GM12878 (cell line): Measurements from ENCODE around the gene NUMB. TPM values are rescaled to one million over a fixed set of nuclear protein-coding genes. Genes with fewer than 3 reads are reported as not detected.

Source experiments
- ATAC-seq: fragments of 200-7000 bp; cut with Tn5 transposase; 3 replicates; pipeline ENCODE4 v1.9.1; 2020; ENCODE audit warnings: mild to moderate bottlenecking, moderate library complexity
- BruUV-seq: library from RNA; stranded (reverse); fragments of 400-500 nt; replicated peaks from 2 replicates; lab custom pipeline; 2021; lab: Mats Ljungman, UMichigan
- CTCF ChIA-PET: fragments of 300-600 bp; sonication (Branson Sonifier 250); formaldehyde crosslinking; extraction: SDS; loops from one replicate; lab custom pipeline; 2021; ENCODE audit warnings: inconsistent platforms; lab: Yijun Ruan, JAX
- POLR2A ChIA-PET: fragments of 350-600 bp; formaldehyde crosslinking; extraction: SDS; loops from one replicate; lab custom pipeline; 2021; ENCODE audit warnings: inconsistent platforms; lab: Charles Lee
- RAD21 ChIA-PET: fragments of 300-600 bp; sonication (Branson Sonifier 250); formaldehyde crosslinking; loops from one replicate; lab custom pipeline; 2023; ENCODE audit warnings: antibody characterized with exemption; ENCODE audit not compliant: unreplicated experiment; lab: Charles Lee
- SMC1A ChIA-PET: fragments of 300-600 bp; sonication (Branson Sonifier 250); formaldehyde crosslinking; loops from one replicate; lab custom pipeline; 2023; ENCODE audit not compliant: unreplicated experiment, uncharacterized antibody; lab: Charles Lee
- DNase-seq: peaks from one replicate; pipeline ENCODE4 v3.0.0-alpha.2; 2011; ENCODE audit warnings: low read depth, low spot score
- FAIRE-seq: peaks from 3 replicates; lab custom pipeline; 2011; peaks lifted over from hg19 to GRCh38; lab: Jason Lieb, UNC
- H2AFZ ChIP-seq: 2 replicates; pipeline ENCODE4 v1.6.0; 2011; ENCODE audit warnings: low read depth, low read length, control low read depth; ENCODE audit not compliant: control insufficient read depth
- H3K27ac ChIP-seq: 2 replicates; pipeline ENCODE4 v1.5.1; 2011; ENCODE audit warnings: control low read depth; ENCODE audit not compliant: control insufficient read depth, insufficient read depth
- H3K27me3 ChIP-seq, 2 experiments: replicated peaks in 1 of 2; 2 replicates each; pipeline versions ENCODE4 v1.6.0 to v1.6.1; 2011; ENCODE audit warnings: low read length in 1 of 2; ENCODE audit not compliant: control insufficient read depth in 2 of 2, insufficient read depth in 2 of 2
- H3K36me3 ChIP-seq, 2 experiments: 2 replicates each; pipeline ENCODE4 v1.5.1; 2011; ENCODE audit warnings: low read length in 1 of 2; ENCODE audit not compliant: control insufficient read depth in 2 of 2, insufficient read depth in 2 of 2
- H3K4me1 ChIP-seq: 2 replicates; pipeline ENCODE4 v1.6.1; 2011; ENCODE audit warnings: mild to moderate bottlenecking, low read length, moderate library complexity, mixed read lengths; ENCODE audit not compliant: control insufficient read depth, insufficient read depth
- H3K4me2 ChIP-seq: 2 replicates; pipeline ENCODE4 v1.6.0; 2011; ENCODE audit warnings: control low read depth; ENCODE audit not compliant: control insufficient read depth, insufficient read depth
- H3K4me3 ChIP-seq: fragments of 200-600 bp; sonication (generic); 2 replicates; pipeline ENCODE4 v1.5.1; 2016
- H3K79me2 ChIP-seq: 2 replicates; pipeline ENCODE4 v1.6.0; 2011; ENCODE audit warnings: low read length; ENCODE audit not compliant: control insufficient read depth, insufficient read depth
- H3K9ac ChIP-seq: 2 replicates; pipeline ENCODE4 v1.8.0; 2011; ENCODE audit warnings: low read length, control low read depth, mixed read lengths; ENCODE audit not compliant: control insufficient read depth, insufficient read depth
- H3K9me3 ChIP-seq: replicated peaks from 3 replicates; pipeline ENCODE4 v1.5.1; 2011; ENCODE audit warnings: mild to moderate bottlenecking, low read length; ENCODE audit not compliant: control insufficient read depth, insufficient read depth
- H4K20me1 ChIP-seq: 2 replicates; pipeline ENCODE4 v1.6.0; 2011; ENCODE audit not compliant: control insufficient read depth, insufficient read depth
- ASH2L ChIP-seq: fragments of 300-600, 200-600 bp; sonication (generic); IDR thresholded peaks from 2 replicates; pipeline ENCODE4 v1.6.1; 2017; ENCODE audit warnings: low read depth, mild to moderate bottlenecking, borderline replicate concordance
- ATF3 ChIP-seq: IDR thresholded peaks from 2 replicates; pipeline ENCODE4 v1.6.1; 2011; ENCODE audit warnings: low read depth, mild to moderate bottlenecking, low read length, moderate library complexity, borderline replicate concordance; ENCODE audit errors: extremely low read depth
- BMI1 ChIP-seq: fragments of 450-650 bp; IDR thresholded peaks from 2 replicates; pipeline ENCODE4 v1.6.1; 2016; ENCODE audit warnings: mild to moderate bottlenecking, moderate library complexity, borderline replicate concordance
- CEBPB ChIP-seq, 2 experiments: fragments of 150-350 bp in 1 of 2; IDR thresholded peaks; 2 replicates each; pipeline ENCODE4 v1.6.1; 2012 to 2014; ENCODE audit warnings: low read depth in 2 of 2, low read length in 2 of 2, borderline replicate concordance in 1 of 2, inconsistent platforms in 1 of 2
- CHD1 ChIP-seq: IDR thresholded peaks from 2 replicates; pipeline ENCODE4 v1.6.1; 2012; ENCODE audit warnings: low read depth, low read length, improper control_type of control experiment
- FOXM1 ChIP-seq: IDR thresholded peaks from 2 replicates; pipeline ENCODE4 v1.6.1; 2012; ENCODE audit warnings: low read depth, mild to moderate bottlenecking, inconsistent platforms, low read length, moderate library complexity
- IRF4 ChIP-seq: IDR thresholded peaks from 2 replicates; pipeline ENCODE4 v1.6.1; 2011; ENCODE audit warnings: low read depth, low read length
- MTA2 ChIP-seq: fragments of 450-650 bp; IDR thresholded peaks from 2 replicates; pipeline ENCODE4 v1.6.1; 2016; ENCODE audit warnings: low read depth, mild to moderate bottlenecking, moderate library complexity
- NRF1 ChIP-seq: conservative IDR thresholded peaks from 2 replicates; pipeline ENCODE4 v1.6.1; 2011; ENCODE audit warnings: mild to moderate bottlenecking, low read depth, low read length, improper control_type of control experiment
- RAD21 ChIP-seq: IDR thresholded peaks from 2 replicates; pipeline ENCODE4 v1.6.1; 2011; ENCODE audit warnings: mild to moderate bottlenecking, low read depth, low read length, moderate library complexity; ENCODE audit not compliant: insufficient read depth
- SIN3A ChIP-seq: IDR thresholded peaks from 2 replicates; pipeline ENCODE4 v1.6.1; 2012; ENCODE audit warnings: low read depth, low read length, improper control_type of control experiment
- ZNF24 ChIP-seq: fragments of 450-650 bp; IDR thresholded peaks from 2 replicates; pipeline ENCODE4 v1.6.1; 2017; ENCODE audit warnings: antibody characterized with exemption, mild to moderate bottlenecking
- WGBS: methylation state at CpG from one replicate; pipeline ENCODE4 v1.1.6; 2016; ENCODE audit warnings: low lambda C conversion rate; ENCODE audit not compliant: insufficient replicate concordance, insufficient coverage; ENCODE audit errors: missing lambda C conversion rate; 5-methylcytosine and 5-hydroxymethylcytosine counted together
- in situ Hi-C: fragments of 300-500 bp; cut with MboI; formaldehyde crosslinking; loops from 9 replicates; pipeline ENCODE4 v1.14.3; 2018; ENCODE audit warnings: mixed read lengths
- intact Hi-C: fragments of 100-400 bp; cut with micrococcal nuclease; formaldehyde crosslinking; loops from one replicate; pipeline ENCODE4 v1.14.2; 2022; ENCODE audit not compliant: unreplicated experiment
- polyA plus RNA-seq, 11 experiments: library from polyadenylated mRNA; depleted of rRNA in 4 of 11; unstranded in 6 of 11; stranded (reverse) in 5 of 11; fragments of >200 nt; fragmentation: Nextera tagmentation in 4 of 11; fragmentation: Illumina TruSeq in 1 of 11; extraction: Ambion mirVana in 4 of 11; extraction: Trizol in 1 of 11; gene quantifications; 1 replicate in 1 of 11; 2 replicates in 10 of 11; pipeline versions ENCODE4 v1.2.1 to v1.2.3, GENCODE V29; 2011 to 2016; ENCODE audit warnings: inconsistent platforms in 2 of 11, missing spikeins in 2 of 11, low read depth in 1 of 11
- total RNA-seq, 4 experiments: library from RNA; depleted of rRNA in 3 of 4; stranded (reverse); fragments of >200 nt in 3 of 4; fragmentation: Illumina TruSeq in 1 of 4; extraction: Trizol in 1 of 4; gene quantifications; 2 replicates each; pipeline versions ENCODE4 v1.2.1 to v1.2.3, GENCODE V29; 2013 to 2021
- TF ChIP-seq, protein P1 (sequence below): fragments of 450-650 bp; IDR thresholded peaks from 2 replicates; pipeline ENCODE4 v1.6.1; 2017; ENCODE audit warnings: mild to moderate bottlenecking, low read depth, inconsistent platforms; ENCODE audit not compliant: poor library complexity, severe bottlenecking
- TF ChIP-seq, protein P2 (sequence below): IDR thresholded peaks from 2 replicates; pipeline ENCODE4 v1.6.1; 2012; ENCODE audit warnings: mild to moderate bottlenecking, low read depth, low read length

NUMB gene
- total and polyA plus RNA-seq, 10 of the 15 experiments (the other 5 are each of a cell fraction or from before 2014, with no cell fraction given): 22.0 to 147 (median 48.9) TPM

- no peak for TF ChIP-seq SIN3A
Observed at GRCh38 chr14:73393375-73393774, 65.0 kb downstream of the NUMB start (continued).

- peak; percentile 84 for FAIRE-seq
- CTCF ChIA-PET: interaction anchor here (0.6 to 2.1 kb wide), 7 partner anchors 8 to 97 kb away, joined by 3 to 7 read pairs (median 3); no protein-coding TSS in a partner anchor
- intact Hi-C loops: no loop called here
- TF ChIP-seq CEBPB (IDR thresholded peaks at IDR 0.05; ENCODE audit: borderline replicate concordance in 1 of 2, low read depth in 2 of 2, low read length in 2 of 2): 0 out of 4 replicates have a peak, but pooled peaks of 1 of the 2 experiments have one; percentile 9
- TF ChIP-seq NRF1: no peak
- TF ChIP-seq ATF3: no peak
- no peak for TF ChIP-seq RAD21
- TF ChIP-seq IRF4: peak; percentile 51; the same call in 1 of the 2 replicates
- TF ChIP-seq CHD1: no peak
- TF ChIP-seq, protein P1, sequence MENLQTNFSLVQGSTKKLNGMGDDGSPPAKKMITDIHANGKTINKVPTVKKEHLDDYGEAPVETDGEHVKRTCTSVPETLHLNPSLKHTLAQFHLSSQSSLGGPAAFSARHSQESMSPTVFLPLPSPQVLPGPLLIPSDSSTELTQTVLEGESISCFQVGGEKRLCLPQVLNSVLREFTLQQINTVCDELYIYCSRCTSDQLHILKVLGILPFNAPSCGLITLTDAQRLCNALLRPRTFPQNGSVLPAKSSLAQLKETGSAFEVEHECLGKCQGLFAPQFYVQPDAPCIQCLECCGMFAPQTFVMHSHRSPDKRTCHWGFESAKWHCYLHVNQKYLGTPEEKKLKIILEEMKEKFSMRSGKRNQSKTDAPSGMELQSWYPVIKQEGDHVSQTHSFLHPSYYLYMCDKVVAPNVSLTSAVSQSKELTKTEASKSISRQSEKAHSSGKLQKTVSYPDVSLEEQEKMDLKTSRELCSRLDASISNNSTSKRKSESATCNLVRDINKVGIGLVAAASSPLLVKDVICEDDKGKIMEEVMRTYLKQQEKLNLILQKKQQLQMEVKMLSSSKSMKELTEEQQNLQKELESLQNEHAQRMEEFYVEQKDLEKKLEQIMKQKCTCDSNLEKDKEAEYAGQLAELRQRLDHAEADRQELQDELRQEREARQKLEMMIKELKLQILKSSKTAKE: peak; percentile 30
- TF ChIP-seq MTA2: peak; percentile 41; the same call in 1 of the 2 replicates
- 0 out of 2 replicates have a peak, but pooled peaks have one; percentile 35 for TF ChIP-seq ZNF24
- no peak for TF ChIP-seq ASH2L
- 0 out of 2 replicates have a peak, but pooled peaks have one; percentile 46 for TF ChIP-seq FOXM1
- TF ChIP-seq, protein P2, sequence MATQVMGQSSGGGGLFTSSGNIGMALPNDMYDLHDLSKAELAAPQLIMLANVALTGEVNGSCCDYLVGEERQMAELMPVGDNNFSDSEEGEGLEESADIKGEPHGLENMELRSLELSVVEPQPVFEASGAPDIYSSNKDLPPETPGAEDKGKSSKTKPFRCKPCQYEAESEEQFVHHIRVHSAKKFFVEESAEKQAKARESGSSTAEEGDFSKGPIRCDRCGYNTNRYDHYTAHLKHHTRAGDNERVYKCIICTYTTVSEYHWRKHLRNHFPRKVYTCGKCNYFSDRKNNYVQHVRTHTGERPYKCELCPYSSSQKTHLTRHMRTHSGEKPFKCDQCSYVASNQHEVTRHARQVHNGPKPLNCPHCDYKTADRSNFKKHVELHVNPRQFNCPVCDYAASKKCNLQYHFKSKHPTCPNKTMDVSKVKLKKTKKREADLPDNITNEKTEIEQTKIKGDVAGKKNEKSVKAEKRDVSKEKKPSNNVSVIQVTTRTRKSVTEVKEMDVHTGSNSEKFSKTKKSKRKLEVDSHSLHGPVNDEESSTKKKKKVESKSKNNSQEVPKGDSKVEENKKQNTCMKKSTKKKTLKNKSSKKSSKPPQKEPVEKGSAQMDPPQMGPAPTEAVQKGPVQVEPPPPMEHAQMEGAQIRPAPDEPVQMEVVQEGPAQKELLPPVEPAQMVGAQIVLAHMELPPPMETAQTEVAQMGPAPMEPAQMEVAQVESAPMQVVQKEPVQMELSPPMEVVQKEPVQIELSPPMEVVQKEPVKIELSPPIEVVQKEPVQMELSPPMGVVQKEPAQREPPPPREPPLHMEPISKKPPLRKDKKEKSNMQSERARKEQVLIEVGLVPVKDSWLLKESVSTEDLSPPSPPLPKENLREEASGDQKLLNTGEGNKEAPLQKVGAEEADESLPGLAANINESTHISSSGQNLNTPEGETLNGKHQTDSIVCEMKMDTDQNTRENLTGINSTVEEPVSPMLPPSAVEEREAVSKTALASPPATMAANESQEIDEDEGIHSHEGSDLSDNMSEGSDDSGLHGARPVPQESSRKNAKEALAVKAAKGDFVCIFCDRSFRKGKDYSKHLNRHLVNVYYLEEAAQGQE: no peak
- 0 out of 2 replicates have a peak, but pooled peaks have one; percentile 18 for TF ChIP-seq BMI1
Observed at GRCh38 chr14:73392329-73393257, 65.8 kb downstream of the NUMB start.

More at GRCh38 chr14:73392329-73393257, 65.8 kb downstream of the NUMB start:
- Histone ChIP-seq H3K4me1 (peaks cover 16% of the 10 kb centered on the region), H3K4me3 (no peak overlapping the region), H3K36me3 (no peaks in the 10 kb centered on the region), H3K27ac (no peak overlapping the region), H3K79me2 (no peaks in the 10 kb centered on the region), H2AFZ (no peak overlapping the region), H3K9me3 (no peaks in the 10 kb centered on the region; the same call in 2 of the 3 replicates), H3K9ac (no peak overlapping the region), H3K27me3 (no peaks in the 10 kb centered on the region), H3K4me2 (peak overlapping the region; percentile 43), H4K20me1 (no peaks in the 10 kb centered on the region)
- peak; percentile 89 for ATAC-seq
- SMC1A ChIA-PET: interaction anchor here (0.7 to 4.1 kb wide), 12 partner anchors 10 to 267 kb away, joined by 3 to 30 read pairs (median 4); no protein-coding TSS in a partner anchor
- POLR2A ChIA-PET: interaction anchor here (0.6 to 1.1 kb wide), 3 partner anchors 8 to 163 kb away, joined by 3 to 4 read pairs (median 4); no protein-coding TSS in a partner anchor
- 22% methylated on average over 4 of the region's 4 CpGs for WGBS
- no peak for DNase-seq
- RAD21 ChIA-PET: interaction anchor here (0.6 to 1.8 kb wide), 8 partner anchors 9 to 102 kb away, joined by 3 to 5 read pairs (median 4); no protein-coding TSS in a partner anchor
- no TSS peak for BruUV-seq
- in situ Hi-C loops: no loop called here
